ENCODE measurements around the gene TELO2.

Gene TELO2

DNA sequence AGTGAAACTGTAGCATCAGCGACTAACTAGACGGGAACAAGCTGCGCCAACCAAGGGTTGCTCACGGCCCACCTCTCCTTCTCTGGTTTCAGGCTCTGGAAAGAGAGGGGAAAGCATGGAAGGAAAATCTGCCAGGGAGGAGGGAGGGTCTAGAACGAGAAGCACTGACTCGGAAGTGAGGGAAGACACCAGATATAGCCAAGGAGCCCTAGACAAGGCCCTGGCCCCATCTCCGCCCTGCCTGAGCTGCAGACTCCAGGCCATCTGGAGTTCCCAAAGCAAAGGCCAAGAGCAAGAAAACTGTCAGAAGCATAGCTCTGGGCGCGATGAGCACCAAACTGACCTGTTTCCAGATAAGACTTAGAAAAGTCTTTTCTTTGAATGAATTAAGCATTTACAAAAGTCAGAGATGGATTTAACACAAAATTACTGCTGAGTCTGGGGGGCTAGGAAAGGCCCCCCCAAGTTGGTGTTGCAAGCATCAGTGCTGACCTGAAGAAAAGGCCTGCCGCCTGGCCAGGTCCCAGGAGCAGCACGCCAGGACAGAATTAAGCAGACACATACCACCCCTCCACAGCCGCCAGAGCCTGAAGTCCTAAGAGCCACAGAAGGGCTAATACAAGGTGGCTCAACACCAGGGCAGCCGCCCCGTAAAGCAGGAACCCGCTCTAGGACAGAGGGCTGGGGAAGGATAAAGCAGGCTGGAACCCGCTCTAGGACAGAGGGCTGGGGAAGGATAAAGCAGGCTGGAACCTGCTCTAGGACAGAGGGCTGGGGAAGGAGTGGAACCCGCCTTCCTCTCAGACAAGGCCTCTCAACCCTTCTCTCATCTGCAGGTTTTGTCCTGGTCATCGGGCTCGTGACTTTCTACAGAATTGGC lies 61.0 kb downstream of the TELO2 start:
- DNase-seq (ENCODE audit: low read depth in 2 of 2): no peak

GRCh38 chr16:1554826-1555445 lies 61.8 kb downstream of the TELO2 start:
- no peak for DNase-seq (ENCODE audit: low read depth in 2 of 2)

- no peak for DNase-seq (ENCODE audit: low read depth in 2 of 2)
These were observed 63.1 kb downstream of the TELO2 start for GRCh38 chr16:1556254-1556653.

DNA sequence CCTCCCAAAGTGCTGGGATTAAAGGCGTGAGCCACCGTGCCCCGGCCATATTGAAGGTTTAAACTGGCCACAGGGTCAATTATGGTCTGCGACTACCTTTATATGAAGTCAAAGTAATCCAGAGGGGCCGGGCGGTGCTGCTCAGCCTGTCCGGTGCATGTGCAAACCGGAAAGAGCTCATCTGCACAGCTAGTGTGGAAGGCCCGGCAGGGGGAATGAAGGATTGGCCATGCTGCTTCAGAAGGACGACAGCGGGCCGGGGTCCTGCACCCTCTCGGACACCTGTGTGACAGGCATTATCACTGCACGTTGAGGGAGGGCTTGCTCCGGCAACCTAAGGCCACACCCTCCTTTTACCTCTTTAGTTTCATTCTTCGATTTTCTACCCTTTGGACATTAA lies 63.9 kb downstream of the TELO2 start:
- no peak for DNase-seq (ENCODE audit: low read depth in 2 of 2)

GRCh38 chr16:1557576-1557975 lies 64.4 kb downstream of the TELO2 start:
- DNase-seq (ENCODE audit: low read depth in 2 of 2): no peak

DNA sequence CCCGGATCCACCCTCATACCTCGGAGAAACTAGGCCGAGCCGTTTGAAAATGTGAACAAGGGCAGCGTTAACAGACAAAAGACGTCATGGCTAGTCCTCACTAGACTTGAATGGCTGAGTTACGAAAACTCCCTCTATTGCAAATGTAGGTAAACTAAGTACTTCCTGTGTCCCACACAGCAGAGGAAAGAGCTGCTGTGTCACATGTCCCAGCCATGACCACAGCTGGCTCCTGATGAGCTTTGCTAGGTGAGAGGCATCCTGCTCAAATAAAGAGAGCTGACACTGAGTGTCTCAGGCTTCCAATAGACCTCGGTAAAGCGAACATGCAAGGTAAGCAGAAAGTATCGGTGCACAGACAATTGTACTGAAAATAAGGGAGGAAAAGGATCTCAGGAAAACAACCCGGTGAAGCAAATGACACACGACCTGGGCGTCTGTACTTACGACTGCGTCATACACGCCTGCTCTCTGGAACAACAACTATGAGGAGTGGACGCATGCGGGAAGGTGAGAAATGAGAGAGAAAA lies 66.4 kb downstream of the TELO2 start:
- DNase-seq (ENCODE audit: low read depth in 2 of 2): no peak

All from stimulated activated CD4-positive, alpha-beta T cell treated with anti-CD3 and anti-CD28 coated beads, Interleukin-4, amount 100 ng/mL, for 48 hours (primary cell).